Trophoblast cell (in vitro differentiated cells and primary cell): Measurements from ENCODE around the gene RFTN1.

Source experiments
- DNase-seq, 2 donors: peaks; one replicate each; pipeline ENCODE4 v3.0.0-alpha.2; 2016
- H2AFZ ChIP-seq: 2 replicates; pipeline ENCODE4 v1.6.1; 2013; ENCODE audit warnings: low read length, moderate library complexity, mild to moderate bottlenecking; ENCODE audit not compliant: insufficient read depth, poor library complexity
- H2AK5ac ChIP-seq: 2 replicates; pipeline ENCODE4 v1.6.1; 2013; ENCODE audit warnings: mild to moderate bottlenecking, low read length
- H2BK120ac ChIP-seq: 2 replicates; pipeline ENCODE4 v1.6.1; 2013; ENCODE audit warnings: low read length, mild to moderate bottlenecking, moderate library complexity; ENCODE audit not compliant: insufficient read depth, poor library complexity
- H2BK12ac ChIP-seq: 2 replicates; pipeline ENCODE4 v1.6.1; 2013; ENCODE audit warnings: mild to moderate bottlenecking, low read length, moderate library complexity
- H2BK5ac ChIP-seq: 2 replicates; pipeline ENCODE4 v1.6.1; 2013; ENCODE audit warnings: low read length, low read depth, moderate library complexity, mild to moderate bottlenecking; ENCODE audit not compliant: poor library complexity
- H3K14ac ChIP-seq: 2 replicates; pipeline ENCODE4 v1.6.1; 2013; ENCODE audit warnings: mild to moderate bottlenecking, low read length
- H3K18ac ChIP-seq: 2 replicates; pipeline ENCODE4 v1.6.1; 2013; ENCODE audit warnings: mild to moderate bottlenecking, low read length
- H3K23ac ChIP-seq: 2 replicates; pipeline ENCODE4 v1.6.1; 2013; ENCODE audit warnings: low read length
- H3K27ac ChIP-seq: 2 replicates; pipeline ENCODE4 v1.5.1; 2013; ENCODE audit warnings: low read depth, mild to moderate bottlenecking, inconsistent platforms, low read length, moderate library complexity
- H3K27me3 ChIP-seq: 2 replicates; pipeline ENCODE4 v1.6.1; 2013; ENCODE audit warnings: inconsistent platforms, mild to moderate bottlenecking, low read length, moderate library complexity; ENCODE audit not compliant: insufficient read depth
- H3K36me3 ChIP-seq, 2 experiments: 1 replicate in 1 of 2; 2 replicates in 1 of 2; pipeline ENCODE4 v1.6.1; 2013; ENCODE audit warnings: low read length in 2 of 2, mild to moderate bottlenecking in 2 of 2, moderate library complexity in 1 of 2; ENCODE audit not compliant: insufficient read depth in 2 of 2, control insufficient read depth in 1 of 2
- H3K4ac ChIP-seq: 2 replicates; pipeline ENCODE4 v1.6.1; 2013; ENCODE audit warnings: low read depth, mild to moderate bottlenecking, low read length, moderate library complexity
- H3K4me1 ChIP-seq, 2 experiments: 1 replicate in 1 of 2; 2 replicates in 1 of 2; pipeline ENCODE4 v1.6.1; 2013; ENCODE audit warnings: low read length in 2 of 2, mild to moderate bottlenecking in 2 of 2, moderate library complexity in 1 of 2; ENCODE audit not compliant: insufficient read depth in 2 of 2, control insufficient read depth in 1 of 2
- H3K4me2 ChIP-seq: 2 replicates; pipeline ENCODE4 v1.6.1; 2013; ENCODE audit warnings: inconsistent platforms, mild to moderate bottlenecking, low read length, moderate library complexity
- H3K4me3 ChIP-seq: 2 replicates; pipeline ENCODE4 v1.5.1; 2013; ENCODE audit warnings: mild to moderate bottlenecking, low read depth, low read length, inconsistent platforms
- H3K79me1 ChIP-seq: one replicate; pipeline ENCODE4 v1.6.1; 2013; ENCODE audit warnings: low read length
- H3K79me2 ChIP-seq: 2 replicates; pipeline ENCODE4 v1.6.1; 2013; ENCODE audit warnings: low read length, mild to moderate bottlenecking; ENCODE audit not compliant: control insufficient read depth, insufficient read depth, poor library complexity
- H3K9ac ChIP-seq: 2 replicates; pipeline ENCODE4 v1.6.1; 2013; ENCODE audit warnings: mild to moderate bottlenecking, low read length
- H3K9me3 ChIP-seq: 2 replicates; pipeline ENCODE4 v1.6.1; 2013; ENCODE audit warnings: low read depth, mild to moderate bottlenecking, control low read depth, inconsistent platforms, low read length; ENCODE audit not compliant: insufficient read depth
- H4K12ac ChIP-seq: 2 replicates; pipeline ENCODE4 v1.6.1; 2013; ENCODE audit warnings: low read depth, mild to moderate bottlenecking, low read length, moderate library complexity
- H4K8ac ChIP-seq: 2 replicates; pipeline ENCODE4 v1.6.1; 2013; ENCODE audit warnings: low read depth, mild to moderate bottlenecking, low read length, moderate library complexity
- H4K91ac ChIP-seq: one replicate; pipeline ENCODE4 v1.6.1; 2013; ENCODE audit warnings: low read depth, mild to moderate bottlenecking, low read length, moderate library complexity
- WGBS: extraction: QIAGEN DNeasy Blood & Tissue Kit; methylation state at CpG from one replicate; pipeline ENCODE4 v1.1.7; 2013; ENCODE audit warnings: missing lambda C conversion rate; ENCODE audit not compliant: insufficient read length, insufficient coverage; ENCODE audit errors: extremely low coverage; 5-methylcytosine and 5-hydroxymethylcytosine counted together

Gene RFTN1

GRCh38 chr3:16323737-16324136 is 189.8 kb downstream of the RFTN1 start:
- Histone ChIP-seq H4K91ac (no peak overlapping the region), H3K18ac (no peak overlapping the region), H4K12ac (no peak overlapping the region), H3K4me1 (no peaks in the 10 kb centered on the region), H3K36me3 (peaks cover 7 to 20% of the 10 kb centered on the region in 2 experiments), H2AFZ (no peak overlapping the region), H3K9ac (no peak overlapping the region), H2AK5ac (no peak overlapping the region), H3K79me1 (no peaks in the 10 kb centered on the region), H2BK5ac (no peak overlapping the region), H2BK12ac (no peak overlapping the region), H3K4me2 (no peak overlapping the region), H3K27me3 (no peaks in the 10 kb centered on the region), H3K4ac (no peak overlapping the region), H3K27ac (no peak overlapping the region), H3K79me2 (no peaks in the 10 kb centered on the region), H3K23ac (no peak overlapping the region), H3K4me3 (no peak overlapping the region), H3K9me3 (peaks cover 3% of the 10 kb centered on the region), H4K8ac (no peak overlapping the region), H2BK120ac (no peak overlapping the region), H3K14ac (no peak overlapping the region)
- no peak for DNase-seq
- WGBS: no CpG with 5 or more reads among the region's 4 CpGs

- Histone ChIP-seq H3K9ac (no peak overlapping the region), H3K4me2 (no peak overlapping the region), H2BK120ac (no peak overlapping the region), H2AFZ (no peak overlapping the region), H3K36me3 (peaks cover 7 to 20% of the 10 kb centered on the region in 2 experiments), H3K9me3 (peaks cover 3% of the 10 kb centered on the region), H2BK12ac (no peak overlapping the region), H3K18ac (no peak overlapping the region), H3K14ac (no peak overlapping the region), H2BK5ac (no peak overlapping the region), H3K27ac (no peak overlapping the region), H3K4me3 (no peak overlapping the region), H3K4me1 (no peaks in the 10 kb centered on the region), H2AK5ac (no peak overlapping the region), H3K4ac (no peak overlapping the region), H3K27me3 (no peaks in the 10 kb centered on the region), H4K91ac (no peak overlapping the region), H3K23ac (no peak overlapping the region), H3K79me1 (no peaks in the 10 kb centered on the region), H4K12ac (no peak overlapping the region), H3K79me2 (no peaks in the 10 kb centered on the region), H4K8ac (no peak overlapping the region)
- WGBS: no CpG with 5 or more reads among the region's 5 CpGs
- peak in 1 of 2 donors; percentile 33 for DNase-seq
These were observed 191.3 kb downstream of the RFTN1 start for GRCh38 chr3:16322189-16322588.

GRCh38 chr3:16320711-16321110 is 192.8 kb downstream of the RFTN1 start:
- no peak overlapping the region for H3K4ac ChIP-seq
- H3K79me2 ChIP-seq: no peaks in the 10 kb centered on the region
- no peak overlapping the region for H3K4me3 ChIP-seq
- peaks cover 3% of the 10 kb centered on the region for H3K9me3 ChIP-seq
- H3K27me3 ChIP-seq: no peaks in the 10 kb centered on the region
- no peak overlapping the region for H2BK12ac ChIP-seq
- H3K79me1 ChIP-seq: no peaks in the 10 kb centered on the region
- DNase-seq: no peak
- no peak overlapping the region for H2AFZ ChIP-seq
- H2AK5ac ChIP-seq: no peak overlapping the region
- no peak overlapping the region for H3K9ac ChIP-seq
- H3K14ac ChIP-seq: no peak overlapping the region
- H3K27ac ChIP-seq: no peak overlapping the region
- H2BK5ac ChIP-seq: no peak overlapping the region
- H4K12ac ChIP-seq: no peak overlapping the region
- no CpG with 5 or more reads among the region's 3 CpGs for WGBS
- H3K18ac ChIP-seq: no peak overlapping the region
- H3K36me3 ChIP-seq: peaks cover 7 to 20% of the 10 kb centered on the region in 2 experiments
- no peak overlapping the region for H4K8ac ChIP-seq
- no peak overlapping the region for H3K23ac ChIP-seq
- no peak overlapping the region for H4K91ac ChIP-seq
- H2BK120ac ChIP-seq: no peak overlapping the region
- H3K4me2 ChIP-seq: no peak overlapping the region
- H3K4me1 ChIP-seq: no peaks in the 10 kb centered on the region

- no peaks in the 10 kb centered on the region for H3K79me1 ChIP-seq
- H2BK12ac ChIP-seq: no peak overlapping the region
- DNase-seq: no peak
- H3K18ac ChIP-seq: no peak overlapping the region
- no peak overlapping the region for H3K4me3 ChIP-seq
- no peak overlapping the region for H2AK5ac ChIP-seq
- WGBS: no CpG with 5 or more reads among the region's 4 CpGs
- H3K9me3 ChIP-seq: peaks cover 3% of the 10 kb centered on the region
- no peak overlapping the region for H4K12ac ChIP-seq
- H4K91ac ChIP-seq: no peak overlapping the region
- H3K79me2 ChIP-seq: no peaks in the 10 kb centered on the region
- H4K8ac ChIP-seq: no peak overlapping the region
- H3K36me3 ChIP-seq: peaks cover 7 to 15% of the 10 kb centered on the region in 2 experiments
- no peak overlapping the region for H2AFZ ChIP-seq
- H3K4ac ChIP-seq: no peak overlapping the region
- H3K27ac ChIP-seq: no peak overlapping the region
- H3K4me2 ChIP-seq: no peak overlapping the region
- H3K23ac ChIP-seq: no peak overlapping the region
- no peak overlapping the region for H3K9ac ChIP-seq
- no peaks in the 10 kb centered on the region for H3K4me1 ChIP-seq
- H2BK120ac ChIP-seq: no peak overlapping the region
- H2BK5ac ChIP-seq: no peak overlapping the region
- no peaks in the 10 kb centered on the region for H3K27me3 ChIP-seq
- no peak overlapping the region for H3K14ac ChIP-seq
These were observed 193.8 kb downstream of the RFTN1 start for GRCh38 chr3:16319723-16320122.
